Adrenal gland (tissue), 12 donors: ENCODE measurements around the gene EPG5. TPM values are rescaled to one million over a fixed set of nuclear protein-coding genes. Genes with fewer than 3 reads are reported as not detected.

Experiments
- DNase-seq, 7 donors: peaks; one replicate each; pipeline ENCODE4 v3.0.0-alpha.2; 2019 to 2020
- H3K27ac ChIP-seq, 5 donors: fragments of 200-600 bp; sonication (generic) in 4 of 5; 1 replicate in 3 of 5; 2 replicates in 2 of 5; pipeline versions ENCODE4 v1.5.1 to v1.8.0; 2016 to 2020; ENCODE audit warnings: mild to moderate bottlenecking in 1 of 5
- H3K27me3 ChIP-seq: fragments of 200-600 bp; 2 replicates; pipeline ENCODE4 v1.8.0; 2021
- H3K36me3 ChIP-seq, 2 donors: fragments of 200-600 bp; replicated peaks in 1 of 2; 1 replicate in 1 of 2; 2 replicates in 1 of 2; pipeline versions ENCODE4 v1.5.1 to v1.8.0; 2018 to 2022
- H3K4me1 ChIP-seq, 2 donors: fragments of 200-600 bp; replicated peaks in 1 of 2; 1 replicate in 1 of 2; 2 replicates in 1 of 2; pipeline versions ENCODE4 v1.5.1 to v1.8.0; 2018 to 2021
- H3K4me3 ChIP-seq, 4 donors: fragments of 200-600 bp; sonication (generic) in 3 of 4; one replicate each; pipeline ENCODE4 v1.5.1; 2016 to 2018
- H3K9me3 ChIP-seq, 3 donors: fragments of 200-600 bp; sonication (generic) in 1 of 3; replicated peaks in 1 of 3; 1 replicate in 2 of 3; 2 replicates in 1 of 3; pipeline versions ENCODE4 v1.5.1 to v1.8.0; 2016 to 2021
- POLR2A ChIP-seq, 2 donors: fragments of 450-650 bp; IDR thresholded peaks; one replicate each; pipeline ENCODE4 v1.6.1; 2017; ENCODE audit warnings: antibody characterized with exemption in 2 of 2, mild to moderate bottlenecking in 2 of 2, moderate library complexity in 1 of 2
- WGBS, 4 donors: extraction: QIAGEN DNeasy Blood & Tissue Kit in 2 of 4; methylation state at CpG; one replicate each; pipeline versions ENCODE4 v1.1.5 to v1.1.7; 2013 to 2017; 5-methylcytosine and 5-hydroxymethylcytosine counted together
- intact Hi-C, 2 donors: fragments of 100-400 bp; cut with DNase I; formaldehyde crosslinking; loops; one replicate each; pipeline versions ENCODE4 v1.14.1 to v1.15.0; 2022 to 2023
- polyA plus RNA-seq, 3 donors: library from polyadenylated mRNA; stranded (reverse); fragments of 200-250 nt in 2 of 3; fragments of 350-450 nt in 1 of 3; fragmentation: Illumina TruSeq in 1 of 3; extraction: RNeasy Lipid Tissue Mini Kit (QIAGEN cat#74804) in 1 of 3; gene quantifications; one replicate each; pipeline ENCODE4 v1.2.3, GENCODE V29; 2013 to 2014
- total RNA-seq, 9 donors: library from RNA; depleted of rRNA in 4 of 9; stranded (reverse); fragments of >200 nt in 4 of 9; fragments of 120-200 nt in 1 of 9; fragmentation: NEBNext Ultra II Directional in 1 of 9; extraction: Animal tissue kit (Norgen Biotek cat#: 25700) in 1 of 9; gene quantifications; one replicate each; pipeline versions ENCODE4 v1.1.0 to v1.2.4, GENCODE V29; 2013 to 2023
- TF ChIP-seq, protein P1 (sequence below), 6 experiments: fragments of 450-650 bp in 4 of 6; fragments of 200-600 bp in 2 of 6; sonication (generic) in 1 of 6; IDR thresholded peaks; 1 replicate in 5 of 6; 2 replicates in 1 of 6; pipeline versions ENCODE4 v1.5.1 to v1.8.0; 2016 to 2021; ENCODE audit warnings: antibody characterized with exemption in 6 of 6, mild to moderate bottlenecking in 2 of 6, moderate library complexity in 1 of 6
- donor health status: healthy with polysubstance abuse.
- donor health status: Bipolar disorder and iron deficiency.
- donor health status: DM: yes; HTN: yes; CAD: no.
- donor health status: DM: no; HTN: no; CAD: no.
- donor health status: DM: no; HTN: no; CAD: no.
- donor health status: DM: yes; HTN: yes; CAD: no.

Gene EPG5
- total and polyA plus RNA-seq, 12 donors = 7.3 to 80.3 (median 23.3) TPM

- Histone ChIP-seq H3K4me1 (peaks cover 17 to 19% of the 10 kb centered on the region in 2 donors), H3K4me3 (peak overlapping the region in 1 of 4 donors; percentile 48), H3K27me3 (peaks cover 10% of the 10 kb centered on the region), H3K36me3 (no peaks in the 10 kb centered on the region), H3K9me3 (no peaks in the 10 kb centered on the region), H3K27ac (no peak overlapping the region)
- intact Hi-C loops = no loop called here
- WGBS, 4 donors = 10 to 85% (median 17%) methylated on average over 2 to 84 of the region's 84 CpGs
- TF ChIP-seq POLR2A (IDR thresholded peaks at IDR 0.05) = no peak
- TF ChIP-seq, protein P1, sequence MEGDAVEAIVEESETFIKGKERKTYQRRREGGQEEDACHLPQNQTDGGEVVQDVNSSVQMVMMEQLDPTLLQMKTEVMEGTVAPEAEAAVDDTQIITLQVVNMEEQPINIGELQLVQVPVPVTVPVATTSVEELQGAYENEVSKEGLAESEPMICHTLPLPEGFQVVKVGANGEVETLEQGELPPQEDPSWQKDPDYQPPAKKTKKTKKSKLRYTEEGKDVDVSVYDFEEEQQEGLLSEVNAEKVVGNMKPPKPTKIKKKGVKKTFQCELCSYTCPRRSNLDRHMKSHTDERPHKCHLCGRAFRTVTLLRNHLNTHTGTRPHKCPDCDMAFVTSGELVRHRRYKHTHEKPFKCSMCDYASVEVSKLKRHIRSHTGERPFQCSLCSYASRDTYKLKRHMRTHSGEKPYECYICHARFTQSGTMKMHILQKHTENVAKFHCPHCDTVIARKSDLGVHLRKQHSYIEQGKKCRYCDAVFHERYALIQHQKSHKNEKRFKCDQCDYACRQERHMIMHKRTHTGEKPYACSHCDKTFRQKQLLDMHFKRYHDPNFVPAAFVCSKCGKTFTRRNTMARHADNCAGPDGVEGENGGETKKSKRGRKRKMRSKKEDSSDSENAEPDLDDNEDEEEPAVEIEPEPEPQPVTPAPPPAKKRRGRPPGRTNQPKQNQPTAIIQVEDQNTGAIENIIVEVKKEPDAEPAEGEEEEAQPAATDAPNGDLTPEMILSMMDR (IDR thresholded peaks at IDR 0.05) = peak in 2 of 6 experiments; percentile 17 to 28
- DNase-seq = peak in 6 of 7 donors; percentile 30 to 61 (median 50)
These were observed 129.7 kb downstream of the EPG5 start for GRCh38 chr18:45837283-45838070.

DNA sequence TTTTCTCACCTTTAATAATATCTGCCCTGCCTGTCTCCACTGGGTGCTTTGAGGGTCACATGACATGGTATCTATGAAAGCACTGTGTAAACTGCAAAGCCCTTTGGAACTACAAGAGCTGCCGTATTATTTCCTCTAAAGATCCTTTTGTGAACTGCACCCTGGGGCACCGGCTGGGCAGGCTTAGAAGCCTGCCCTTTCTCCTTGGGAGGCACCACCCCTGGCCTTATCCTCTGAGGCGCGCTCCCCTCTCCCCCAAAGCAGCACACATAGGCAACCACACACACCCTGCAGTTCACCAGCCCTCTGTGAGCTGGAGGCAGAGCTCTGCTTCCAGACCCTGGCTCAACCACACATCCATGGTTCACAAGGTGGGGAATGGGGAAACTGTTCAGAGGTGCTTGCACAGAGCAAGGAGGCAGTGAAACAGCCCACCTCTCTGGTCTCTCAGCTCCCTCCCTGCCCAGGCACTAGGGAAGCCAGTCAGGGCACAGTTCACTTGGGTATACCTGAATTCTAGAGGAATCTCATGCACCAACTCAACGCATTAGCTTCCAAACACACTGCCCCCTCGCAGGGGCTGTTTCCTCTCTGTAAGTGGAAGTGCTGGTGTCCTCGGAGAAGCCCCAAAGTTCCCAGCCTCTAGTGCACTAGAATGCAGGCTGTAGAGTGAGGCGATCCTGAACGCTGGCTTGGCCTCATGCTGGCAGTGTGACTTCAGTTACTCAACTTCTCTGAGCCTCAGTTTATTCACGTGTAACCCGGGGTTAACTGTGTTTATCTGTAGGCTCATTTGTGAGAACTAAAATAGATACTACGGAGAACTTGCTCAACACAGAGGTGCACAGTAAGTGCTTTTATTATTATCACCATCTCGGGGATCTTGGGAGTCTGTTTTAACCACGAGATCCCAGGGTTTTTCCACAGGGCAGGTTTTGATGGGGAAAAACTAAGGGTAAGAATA lies 130.6 kb downstream of the EPG5 start:
- no peaks in the 10 kb centered on the region for H3K36me3 ChIP-seq
- peaks cover 17 to 19% of the 10 kb centered on the region in 2 donors for H3K4me1 ChIP-seq
- peaks cover 10% of the 10 kb centered on the region for H3K27me3 ChIP-seq
- no peaks in the 10 kb centered on the region for H3K9me3 ChIP-seq
- no peak overlapping the region for H3K27ac ChIP-seq
- TF ChIP-seq POLR2A (IDR thresholded peaks at IDR 0.05) = no peak
- TF ChIP-seq, protein P1 (IDR thresholded peaks at IDR 0.05) = no peak
- no peak for DNase-seq
- intact Hi-C loops = no loop called here
- WGBS, 4 donors = 71 to 80% (median 77%) methylated on average over 12 to 14 of the region's 14 CpGs
- no peak overlapping the region for H3K4me3 ChIP-seq

GRCh38 chr18:45835057-45835636 lies 132.0 kb downstream of the EPG5 start:
- Histone ChIP-seq H3K27me3 (peaks cover 10% of the 10 kb centered on the region), H3K9me3 (no peaks in the 10 kb centered on the region), H3K27ac (no peak overlapping the region), H3K4me3 (no peak overlapping the region), H3K36me3 (no peaks in the 10 kb centered on the region), H3K4me1 (peaks cover 17 to 19% of the 10 kb centered on the region in 2 donors)
- WGBS, 4 donors = 51 to 61% (median 58%) methylated on average over 3 of the region's 3 CpGs
- intact Hi-C loops = no loop called here
- DNase-seq = no peak
- TF ChIP-seq POLR2A (IDR thresholded peaks at IDR 0.05) = no peak
- TF ChIP-seq, protein P1 (IDR thresholded peaks at IDR 0.05) = no peak

- peaks cover 17 to 19% of the 10 kb centered on the region in 2 donors for H3K4me1 ChIP-seq
- no peak for DNase-seq
- 50 to 88% (median 83%) methylated on average over 1 of the region's 1 CpG for WGBS, 4 donors
- peaks cover 10% of the 10 kb centered on the region for H3K27me3 ChIP-seq
- no peaks in the 10 kb centered on the region for H3K36me3 ChIP-seq
- H3K27ac ChIP-seq = no peak overlapping the region
- TF ChIP-seq, protein P1 (IDR thresholded peaks at IDR 0.05) = no peak
- TF ChIP-seq POLR2A (IDR thresholded peaks at IDR 0.05) = no peak
- no peak overlapping the region for H3K4me3 ChIP-seq
- intact Hi-C loops = no loop called here
- no peaks in the 10 kb centered on the region for H3K9me3 ChIP-seq
These were observed 132.8 kb downstream of the EPG5 start for GRCh38 chr18:45834306-45834705.
